22Rv1 (cell line): ENCODE measurements around the gene OR10AD1.
"Not testable (repeated sequence)": the region's sequence is repeated elsewhere in the genome, so short reads cannot be mapped to it uniquely, and the experiment has no call there.

ENCODE experiments used
- H3K27ac ChIP-seq: fragments of 450-650 bp; 2 replicates; pipeline ENCODE4 v1.5.1; 2017
- CTCF ChIP-seq: fragments of 450-650 bp; IDR thresholded peaks from 2 replicates; pipeline ENCODE4 v1.5.1; 2017; ENCODE audit warnings: mild to moderate bottlenecking
- ZFX ChIP-seq: fragments of 450-650 bp; IDR thresholded peaks from 2 replicates; pipeline ENCODE4 v1.6.1; 2017; ENCODE audit warnings: antibody characterized with exemption, borderline replicate concordance

Gene OR10AD1

GRCh38 chr12:48157018-48157888, 45.8 kb downstream of the OR10AD1 start, which contains the start of gene ASB8:
Gene ASB8, minus strand, starts transcription at chr12:48157515. Its CDS starts 4,019 bp downstream, at chr12:48153496.
- peak; percentile 81 for TF ChIP-seq CTCF
- no peak for TF ChIP-seq ZFX
- H3K27ac ChIP-seq: peak within 1 kb of the TSS; percentile 78

- H3K27ac ChIP-seq: peak overlapping the region; percentile 78
- TF ChIP-seq CTCF (no peak), ZFX (no peak)
These were observed 46.5 kb downstream of the OR10AD1 start for GRCh38 chr12:48156652-48157017.

GRCh38 chr12:48155786-48156185, 47.3 kb downstream of the OR10AD1 start:
- not testable (repeated sequence) for H3K27ac ChIP-seq
